Smooth muscle cell (in vitro differentiated cells): ENCODE data around the gene AHCYL2. TPM values are rescaled to one million over a fixed set of nuclear protein-coding genes. Genes with fewer than 3 reads are reported as not detected.

Experiments
- DNase-seq: peaks from one replicate; lab custom pipeline; 2025; ENCODE audit not compliant: unreplicated experiment; lab: John Stamatoyannopoulos, UW
- H2AFZ ChIP-seq: fragments of 200-600 bp; sonication (generic); 2 replicates; pipeline ENCODE4 v1.6.0; 2016; ENCODE audit warnings: antibody characterized with exemption, low read depth, mild to moderate bottlenecking
- H3F3A ChIP-seq: fragments of 200-600 bp; sonication (generic); 2 replicates; pipeline ENCODE4 v1.6.0; 2017; ENCODE audit warnings: antibody characterized with exemption, low read depth
- H3K27ac ChIP-seq: fragments of 200-600 bp; sonication (generic); 2 replicates; pipeline ENCODE4 v1.5.1; 2016; ENCODE audit warnings: low read depth, mild to moderate bottlenecking
- H3K27me3 ChIP-seq: fragments of 200-600 bp; sonication (generic); 2 replicates; pipeline ENCODE4 v1.6.1; 2016; ENCODE audit warnings: low read depth, mild to moderate bottlenecking
- H3K36me3 ChIP-seq: fragments of 200-600 bp; sonication (generic); 2 replicates; pipeline ENCODE4 v1.5.1; 2016; ENCODE audit warnings: low read depth
- H3K4me1 ChIP-seq: fragments of 200-600 bp; sonication (generic); 2 replicates; pipeline ENCODE4 v1.5.1; 2016; ENCODE audit warnings: low read depth
- H3K4me2 ChIP-seq: fragments of 200-600 bp; sonication (generic); 2 replicates; pipeline ENCODE4 v1.6.0; 2016; ENCODE audit warnings: mild to moderate bottlenecking
- H3K4me3 ChIP-seq: fragments of 200-600 bp; sonication (generic); 2 replicates; pipeline ENCODE4 v1.5.1; 2016; ENCODE audit warnings: mild to moderate bottlenecking
- H3K79me2 ChIP-seq: fragments of 200-600 bp; sonication (generic); 2 replicates; pipeline ENCODE4 v1.6.0; 2016; ENCODE audit warnings: low read depth, mild to moderate bottlenecking
- H3K9ac ChIP-seq: fragments of 200-600 bp; sonication (generic); 2 replicates; pipeline ENCODE4 v1.6.0; 2016; ENCODE audit warnings: low read depth
- H3K9me3 ChIP-seq: fragments of 200-600 bp; sonication (generic); replicated peaks from 2 replicates; pipeline ENCODE4 v1.5.1; 2016; ENCODE audit warnings: low read depth
- H4K20me1 ChIP-seq: fragments of 200-600 bp; sonication (generic); 2 replicates; pipeline ENCODE4 v1.6.0; 2016; ENCODE audit warnings: low read depth
- WGBS: methylation state at CpG from one replicate; pipeline ENCODE4 v1.1.7; 2016; ENCODE audit warnings: low lambda C conversion rate; 5-methylcytosine and 5-hydroxymethylcytosine counted together
- polyA plus RNA-seq: library from polyadenylated mRNA; unstranded; fragments of >200 nt; fragmentation: Nextera tagmentation; extraction: Ambion mirVana; gene quantifications from 2 replicates; pipeline ENCODE4 v1.2.1, GENCODE V29; 2016
- total RNA-seq: library from RNA; depleted of rRNA; stranded (reverse); fragments of >200 nt; gene quantifications from 2 replicates; pipeline ENCODE4 v1.2.3, GENCODE V29; 2014
- TF ChIP-seq, protein P1 (sequence below): fragments of 200-600 bp; sonication (generic); IDR thresholded peaks from 2 replicates; pipeline ENCODE4 v1.5.1; 2017; ENCODE audit warnings: borderline replicate concordance, mild to moderate bottlenecking, antibody characterized with exemption; ENCODE audit not compliant: insufficient read depth, poor library complexity, severe bottlenecking

The AHCYL2 gene
- total and polyA plus RNA-seq, 2 experiments from 2014 or later, result 6.3 to 7.3 TPM

DNA sequence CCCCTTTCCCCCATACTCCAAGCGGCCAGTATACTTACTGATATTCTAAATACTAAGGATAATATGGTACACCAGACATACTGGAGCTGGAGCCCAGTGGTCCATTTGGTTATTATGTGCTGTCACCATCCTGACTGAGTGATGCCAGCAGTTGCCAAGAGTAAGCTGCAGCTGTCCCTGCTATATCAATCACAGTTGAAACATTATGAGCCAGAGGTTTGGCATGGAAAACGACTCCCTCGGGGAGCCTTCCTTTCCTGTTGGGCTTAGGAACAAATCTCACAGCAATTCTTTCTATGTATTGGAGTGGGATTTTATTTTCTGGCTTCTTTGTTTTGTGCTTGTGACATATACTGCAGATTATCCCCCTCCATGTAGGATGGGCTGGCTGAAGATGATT lies 242.0 kb downstream of the AHCYL2 start:
- Histone ChIP-seq H3K4me1 (peaks cover 3% of the 10 kb centered on the region), H3F3A (no peaks in the 10 kb centered on the region), H3K79me2 (no peaks in the 10 kb centered on the region), H3K9ac (no peak overlapping the region), H3K27ac (no peak overlapping the region), H3K4me3 (no peak overlapping the region), H3K4me2 (no peak overlapping the region), H3K9me3 (no peaks in the 10 kb centered on the region), H4K20me1 (no peaks in the 10 kb centered on the region), H3K27me3 (no peaks in the 10 kb centered on the region), H2AFZ (no peak overlapping the region), H3K36me3 (no peaks in the 10 kb centered on the region)
- no peak for DNase-seq
- 74% methylated on average over 3 of the region's 3 CpGs for WGBS
- TF ChIP-seq, protein P1, sequence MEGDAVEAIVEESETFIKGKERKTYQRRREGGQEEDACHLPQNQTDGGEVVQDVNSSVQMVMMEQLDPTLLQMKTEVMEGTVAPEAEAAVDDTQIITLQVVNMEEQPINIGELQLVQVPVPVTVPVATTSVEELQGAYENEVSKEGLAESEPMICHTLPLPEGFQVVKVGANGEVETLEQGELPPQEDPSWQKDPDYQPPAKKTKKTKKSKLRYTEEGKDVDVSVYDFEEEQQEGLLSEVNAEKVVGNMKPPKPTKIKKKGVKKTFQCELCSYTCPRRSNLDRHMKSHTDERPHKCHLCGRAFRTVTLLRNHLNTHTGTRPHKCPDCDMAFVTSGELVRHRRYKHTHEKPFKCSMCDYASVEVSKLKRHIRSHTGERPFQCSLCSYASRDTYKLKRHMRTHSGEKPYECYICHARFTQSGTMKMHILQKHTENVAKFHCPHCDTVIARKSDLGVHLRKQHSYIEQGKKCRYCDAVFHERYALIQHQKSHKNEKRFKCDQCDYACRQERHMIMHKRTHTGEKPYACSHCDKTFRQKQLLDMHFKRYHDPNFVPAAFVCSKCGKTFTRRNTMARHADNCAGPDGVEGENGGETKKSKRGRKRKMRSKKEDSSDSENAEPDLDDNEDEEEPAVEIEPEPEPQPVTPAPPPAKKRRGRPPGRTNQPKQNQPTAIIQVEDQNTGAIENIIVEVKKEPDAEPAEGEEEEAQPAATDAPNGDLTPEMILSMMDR, result no peak

DNA sequence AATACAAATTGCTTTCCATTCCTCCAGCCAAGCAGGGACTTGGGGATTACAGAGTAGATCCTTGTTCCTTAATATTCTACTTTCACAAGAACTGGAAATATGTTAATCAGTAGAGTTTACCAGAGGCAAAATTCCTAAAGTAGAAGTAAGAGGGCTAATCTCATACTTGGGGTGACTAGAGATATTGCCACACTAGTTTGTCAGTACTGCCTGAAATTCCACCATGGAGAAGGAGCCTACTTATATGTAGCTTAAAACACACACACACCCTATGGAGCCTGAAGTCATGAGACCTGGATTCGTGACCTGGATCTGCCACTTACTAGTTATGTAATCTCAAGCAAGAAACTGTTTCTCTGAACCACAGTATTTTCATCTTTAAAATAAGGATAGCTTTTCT lies 243.3 kb downstream of the AHCYL2 start:
- H3K79me2 ChIP-seq, result no peaks in the 10 kb centered on the region
- DNase-seq, result no peak
- H3K4me1 ChIP-seq, result peaks cover 3% of the 10 kb centered on the region
- 78% methylated on average over 1 of the region's 1 CpG for WGBS
- no peaks in the 10 kb centered on the region for H3F3A ChIP-seq
- H3K27ac ChIP-seq, result no peak overlapping the region
- H3K4me2 ChIP-seq, result peak overlapping the region; percentile 25
- H3K27me3 ChIP-seq, result no peaks in the 10 kb centered on the region
- H2AFZ ChIP-seq, result no peak overlapping the region
- no peak overlapping the region for H3K9ac ChIP-seq
- no peaks in the 10 kb centered on the region for H4K20me1 ChIP-seq
- no peaks in the 10 kb centered on the region for H3K36me3 ChIP-seq
- TF ChIP-seq, protein P1, result no peak
- no peaks in the 10 kb centered on the region for H3K9me3 ChIP-seq
- H3K4me3 ChIP-seq, result no peak overlapping the region

DNA sequence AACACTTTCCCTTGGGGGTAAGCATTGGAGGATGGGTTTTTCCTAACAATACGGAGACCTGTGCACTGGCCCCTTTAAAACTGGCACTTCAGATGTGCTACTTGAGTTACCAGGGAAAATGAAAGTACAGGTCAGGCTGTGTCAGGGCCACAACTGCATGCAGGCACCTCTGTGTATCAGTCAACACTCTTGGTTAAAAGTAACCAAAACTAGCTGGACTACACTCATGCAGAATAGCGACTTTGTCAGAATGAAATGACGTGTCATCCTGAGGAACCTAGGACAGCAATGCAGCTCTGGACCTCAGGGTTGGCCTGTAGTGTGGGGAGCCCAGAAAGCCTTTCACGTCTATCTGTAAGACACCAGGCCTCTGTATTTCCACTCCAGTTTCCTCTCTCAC lies 243.7 kb downstream of the AHCYL2 start:
- Histone ChIP-seq H3K27me3 (no peaks in the 10 kb centered on the region), H3K9ac (no peak overlapping the region), H4K20me1 (no peaks in the 10 kb centered on the region), H3K4me1 (peaks cover 3% of the 10 kb centered on the region), H2AFZ (no peak overlapping the region), H3K4me3 (no peak overlapping the region), H3K9me3 (no peaks in the 10 kb centered on the region), H3K36me3 (no peaks in the 10 kb centered on the region), H3F3A (no peaks in the 10 kb centered on the region), H3K27ac (no peak overlapping the region), H3K79me2 (no peaks in the 10 kb centered on the region), H3K4me2 (no peak overlapping the region)
- no peak for DNase-seq
- 88% methylated on average over 4 of the region's 4 CpGs for WGBS
- TF ChIP-seq, protein P1, result no peak

DNA sequence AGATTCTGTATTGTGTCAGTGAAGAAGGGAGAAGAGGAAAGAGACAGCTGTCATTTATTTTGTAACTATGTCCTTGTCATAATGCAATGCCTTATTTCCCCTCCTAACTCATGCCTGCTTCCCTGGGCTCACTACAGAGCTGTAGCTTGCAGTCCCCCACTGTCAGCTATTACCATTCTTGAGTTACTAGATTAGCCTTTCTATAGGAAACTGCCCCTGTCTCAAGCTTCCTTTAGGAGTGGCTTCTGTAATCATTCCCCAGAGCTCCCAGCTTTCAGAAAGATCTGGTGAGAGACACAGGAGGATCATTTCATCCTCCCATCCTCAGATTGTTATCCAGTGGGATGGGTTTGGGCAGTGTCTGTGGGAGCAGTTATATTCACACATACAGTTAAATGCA lies 245.1 kb downstream of the AHCYL2 start:
- Histone ChIP-seq H3K79me2 (no peaks in the 10 kb centered on the region), H3F3A (no peaks in the 10 kb centered on the region), H3K9ac (no peak overlapping the region), H2AFZ (no peak overlapping the region), H3K27ac (no peak overlapping the region), H3K4me2 (no peak overlapping the region), H3K4me3 (no peak overlapping the region), H3K27me3 (no peaks in the 10 kb centered on the region), H4K20me1 (no peaks in the 10 kb centered on the region), H3K9me3 (no peaks in the 10 kb centered on the region), H3K36me3 (no peaks in the 10 kb centered on the region), H3K4me1 (peaks cover 3% of the 10 kb centered on the region)
- no peak for DNase-seq
- TF ChIP-seq, protein P1, result no peak
